H1 (cell line): ENCODE results near the gene ZXDC.

Experiments
- CBX8 ChIP-seq: fragments of 300-800, 300-1000 bp; sonication (generic); IDR thresholded peaks from 2 replicates; pipeline ENCODE4 v1.7.1; 2016; ENCODE audit warnings: low read depth, low read length, borderline replicate concordance
- POLR2A ChIP-seq, 2 experiments: IDR thresholded peaks; 1 replicate in 1 of 2; 2 replicates in 1 of 2; pipeline ENCODE4 v1.6.1; 2011; ENCODE audit warnings: low read depth in 2 of 2, low read length in 2 of 2, mild to moderate bottlenecking in 2 of 2; ENCODE audit errors: control extremely low read depth in 1 of 2
- POLR2AphosphoS5 ChIP-seq: IDR thresholded peaks from 2 replicates; pipeline ENCODE4 v1.6.1; 2011; ENCODE audit warnings: low read depth, low read length
- RAD21 ChIP-seq, 2 experiments: IDR thresholded peaks in 1 of 2; conservative IDR thresholded peaks in 1 of 2; 2 replicates each; pipeline ENCODE4 v1.6.1; 2011; ENCODE audit warnings: low read depth in 2 of 2, low read length in 2 of 2, improper control_type of control experiment in 1 of 2, inconsistent platforms in 1 of 2, mild to moderate bottlenecking in 1 of 2, moderate library complexity in 1 of 2
- SP4 ChIP-seq: IDR thresholded peaks from 2 replicates; pipeline ENCODE4 v1.6.1; 2012; ENCODE audit warnings: low read length, inconsistent platforms
- TEAD4 ChIP-seq: IDR thresholded peaks from 2 replicates; pipeline ENCODE4 v1.6.1; 2012; ENCODE audit warnings: low read depth, low read length, inconsistent platforms, mixed read lengths
- TF ChIP-seq, protein P1 (sequence below), 3 experiments: IDR thresholded peaks; 1 replicate in 2 of 3; 2 replicates in 1 of 3; pipeline versions ENCODE4 v1.5.1 to v1.6.1; 2011; ENCODE audit warnings: low read length in 3 of 3, mild to moderate bottlenecking in 3 of 3, inconsistent platforms in 2 of 3, low read depth in 1 of 3, moderate library complexity in 1 of 3; ENCODE audit not compliant: insufficient read depth in 1 of 3; ENCODE audit errors: control extremely low read depth in 1 of 3

DNA sequence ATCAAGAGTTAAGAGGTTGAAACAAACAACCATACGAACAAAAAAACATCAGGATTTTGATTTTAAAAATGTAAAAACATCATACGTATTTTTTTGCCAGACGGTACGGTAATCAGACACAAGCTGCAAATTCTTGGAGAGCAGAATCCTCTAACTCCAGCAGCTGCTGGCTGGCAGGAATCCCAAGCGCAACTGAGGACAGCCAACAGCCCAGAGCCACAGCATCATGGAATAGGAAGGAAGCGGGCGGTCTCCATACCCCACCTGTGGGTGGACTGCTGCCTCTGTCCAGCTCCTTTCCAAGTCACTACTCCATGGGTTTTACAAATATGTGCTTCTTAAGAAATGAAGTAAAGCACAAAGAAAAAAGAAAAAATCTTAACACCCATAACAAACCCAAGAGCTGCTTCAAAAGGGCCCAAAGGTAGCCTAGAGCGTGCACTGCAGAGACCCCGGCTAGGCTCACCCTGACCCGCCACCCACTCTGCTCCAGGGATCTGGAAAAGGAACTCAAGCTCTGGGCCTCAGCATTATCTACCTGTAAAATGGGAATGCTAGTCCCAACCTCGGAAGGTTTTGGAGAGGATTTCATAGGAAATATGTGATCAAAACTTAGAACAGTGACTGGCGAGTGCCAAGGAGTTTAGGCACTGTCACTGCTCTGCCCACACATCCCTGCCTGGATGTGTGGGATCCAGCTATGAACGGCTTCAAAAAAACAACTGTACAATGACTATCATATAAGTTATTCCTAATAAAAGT is 33.4 kb downstream of the ZXDC start:
- no peak for TF ChIP-seq TEAD4
- no peak for TF ChIP-seq CBX8
- TF ChIP-seq, protein P1, sequence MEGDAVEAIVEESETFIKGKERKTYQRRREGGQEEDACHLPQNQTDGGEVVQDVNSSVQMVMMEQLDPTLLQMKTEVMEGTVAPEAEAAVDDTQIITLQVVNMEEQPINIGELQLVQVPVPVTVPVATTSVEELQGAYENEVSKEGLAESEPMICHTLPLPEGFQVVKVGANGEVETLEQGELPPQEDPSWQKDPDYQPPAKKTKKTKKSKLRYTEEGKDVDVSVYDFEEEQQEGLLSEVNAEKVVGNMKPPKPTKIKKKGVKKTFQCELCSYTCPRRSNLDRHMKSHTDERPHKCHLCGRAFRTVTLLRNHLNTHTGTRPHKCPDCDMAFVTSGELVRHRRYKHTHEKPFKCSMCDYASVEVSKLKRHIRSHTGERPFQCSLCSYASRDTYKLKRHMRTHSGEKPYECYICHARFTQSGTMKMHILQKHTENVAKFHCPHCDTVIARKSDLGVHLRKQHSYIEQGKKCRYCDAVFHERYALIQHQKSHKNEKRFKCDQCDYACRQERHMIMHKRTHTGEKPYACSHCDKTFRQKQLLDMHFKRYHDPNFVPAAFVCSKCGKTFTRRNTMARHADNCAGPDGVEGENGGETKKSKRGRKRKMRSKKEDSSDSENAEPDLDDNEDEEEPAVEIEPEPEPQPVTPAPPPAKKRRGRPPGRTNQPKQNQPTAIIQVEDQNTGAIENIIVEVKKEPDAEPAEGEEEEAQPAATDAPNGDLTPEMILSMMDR (IDR thresholded peaks at IDR 0.05; ENCODE audit: control extremely low read depth in 1 of 3, insufficient read depth in 1 of 3, low read depth in 1 of 3, low read length in 3 of 3): no peak
- TF ChIP-seq SP4: no peak
- TF ChIP-seq POLR2AphosphoS5: no peak
- no peak for TF ChIP-seq POLR2A (IDR thresholded peaks at IDR 0.05; ENCODE audit: control extremely low read depth in 1 of 2, low read depth in 2 of 2, low read length in 2 of 2)
- TF ChIP-seq RAD21 (IDR thresholded peaks at IDR 0.05 in 1 of 2, conservative IDR thresholded peaks at IDR 0.05 in 1 of 2; ENCODE audit: low read depth in 2 of 2, low read length in 2 of 2): no peak
